Spleen (tissue), 7 donors: Measurements from ENCODE around the gene ANKRD36.
"Not testable (repeated sequence)": the region's sequence is repeated elsewhere in the genome, so short reads cannot be mapped to it uniquely, and the experiment has no call there.

ENCODE experiments used
- CTCF ChIP-seq, 11 experiments: fragments of 200-600 bp in 7 of 11; fragments of 450-650 bp in 4 of 11; sonication (generic) in 4 of 11; IDR thresholded peaks in 8 of 11; conservative IDR thresholded peaks in 3 of 11; 1 replicate in 7 of 11; 2 replicates in 4 of 11; pipeline versions ENCODE4 v1.4.0 to v1.8.0; 2016 to 2021; ENCODE audit warnings: antibody characterized with exemption in 11 of 11, inconsistent platforms in 4 of 11, mild to moderate bottlenecking in 1 of 11
- POLR2A ChIP-seq, 3 donors: fragments of 450-650 bp; IDR thresholded peaks; one replicate each; pipeline ENCODE4 v1.5.1; 2017; ENCODE audit warnings: antibody characterized with exemption in 3 of 3, mild to moderate bottlenecking in 1 of 3
- POLR2AphosphoS5 ChIP-seq, 3 donors: sonication (generic); formaldehyde crosslinking; IDR thresholded peaks; one replicate each; pipeline ENCODE4 v1.5.1; 2017; ENCODE audit warnings: antibody characterized with exemption in 3 of 3
- donor health status: DM: no; HTN: no; CAD: no; lungs with moderate emphysema.
- donor health status: DM: no; HTN: no; CAD: no.
- donor health status: DM: no; HTN: no; CAD: no.

- TF ChIP-seq POLR2A (IDR thresholded peaks at IDR 0.05); CTCF (IDR thresholded peaks at IDR 0.05 in 8 of 11, conservative IDR thresholded peaks at IDR 0.05 in 3 of 11); POLR2AphosphoS5 (IDR thresholded peaks at IDR 0.05): not testable (repeated sequence)
Measured at GRCh38 chr2:97266449-97266848, 153.5 kb downstream of the ANKRD36 start.
